Astrocyte (in vitro differentiated cells and primary cell): ENCODE measurements around the gene UGT2A3. TPM values are rescaled to one million over a fixed set of nuclear protein-coding genes. Genes with fewer than 3 reads are reported as not detected.

Experiments used
- DNase-seq: peaks from one replicate; pipeline ENCODE4 v3.0.0-alpha.2; 2010; ENCODE audit warnings: low read depth
- FAIRE-seq: peaks from 2 replicates; lab custom pipeline; 2011; peaks lifted over from hg19 to GRCh38; lab: Jason Lieb, UNC
- H2AFZ ChIP-seq: 2 replicates; pipeline ENCODE4 v1.6.0; 2012; ENCODE audit warnings: low read depth, low read length, inconsistent platforms
- H3K27ac ChIP-seq: 2 replicates; pipeline ENCODE4 v1.5.1; 2011; ENCODE audit warnings: low read depth, low read length, inconsistent platforms
- H3K27me3 ChIP-seq: 2 replicates; pipeline ENCODE4 v1.6.0; 2011; ENCODE audit warnings: low read length, inconsistent platforms; ENCODE audit not compliant: insufficient read depth
- H3K36me3 ChIP-seq: 2 replicates; pipeline ENCODE4 v1.5.1; 2011; ENCODE audit warnings: low read length, inconsistent platforms; ENCODE audit not compliant: insufficient read depth
- H3K4me1 ChIP-seq: 2 replicates; pipeline ENCODE4 v1.5.1; 2011; ENCODE audit warnings: low read length, inconsistent platforms; ENCODE audit not compliant: insufficient read depth
- H3K4me2 ChIP-seq: 2 replicates; pipeline ENCODE4 v1.6.0; 2012; ENCODE audit warnings: low read length, inconsistent platforms
- H3K4me3 ChIP-seq: 2 replicates; pipeline ENCODE4 v1.5.1; 2011; ENCODE audit warnings: low read depth, mild to moderate bottlenecking, low read length, inconsistent platforms; ENCODE audit not compliant: insufficient read depth
- H3K79me2 ChIP-seq: 2 replicates; pipeline ENCODE4 v1.6.0; 2012; ENCODE audit warnings: mild to moderate bottlenecking, low read length, inconsistent platforms; ENCODE audit not compliant: insufficient read depth
- H3K9ac ChIP-seq: 2 replicates; pipeline ENCODE4 v1.6.0; 2012; ENCODE audit warnings: mild to moderate bottlenecking, low read length, inconsistent platforms
- H3K9me3 ChIP-seq: 2 replicates; pipeline ENCODE4 v1.5.1; 2012; ENCODE audit warnings: low read depth, mild to moderate bottlenecking, low read length, inconsistent platforms; ENCODE audit not compliant: insufficient read depth
- H4K20me1 ChIP-seq: 2 replicates; pipeline ENCODE4 v1.6.0; 2012; ENCODE audit warnings: low read length, inconsistent platforms; ENCODE audit not compliant: insufficient read depth
- H3K27ac Mint-ChIP-seq: one replicate; pipeline ENCODE4 v1.8.0; 2021; ENCODE audit warnings: mild to moderate bottlenecking, mixed read lengths; ENCODE audit not compliant: unreplicated experiment
- H3K27me3 Mint-ChIP-seq: one replicate; pipeline ENCODE4 v1.8.0; 2021; ENCODE audit warnings: low read depth, mixed read lengths; ENCODE audit not compliant: unreplicated experiment
- H3K36me3 Mint-ChIP-seq: one replicate; pipeline ENCODE4 v1.8.0; 2021; ENCODE audit warnings: low read depth, mixed read lengths; ENCODE audit not compliant: unreplicated experiment
- H3K4me1 Mint-ChIP-seq: one replicate; pipeline ENCODE4 v1.8.0; 2021; ENCODE audit warnings: low read depth, mixed read lengths; ENCODE audit not compliant: unreplicated experiment
- H3K4me3 Mint-ChIP-seq: one replicate; pipeline ENCODE4 v1.8.0; 2021; ENCODE audit warnings: mild to moderate bottlenecking, moderate library complexity, mixed read lengths; ENCODE audit not compliant: unreplicated experiment
- H3K9me3 Mint-ChIP-seq: one replicate; pipeline ENCODE4 v1.8.0; 2021; ENCODE audit warnings: mild to moderate bottlenecking, mixed read lengths; ENCODE audit not compliant: unreplicated experiment
- CTCF ChIP-seq: IDR thresholded peaks from 2 replicates; pipeline ENCODE4 v1.5.1; 2011; ENCODE audit warnings: low read depth, mild to moderate bottlenecking, inconsistent platforms, low read length, moderate library complexity; ENCODE audit not compliant: insufficient read depth
- EZH2 ChIP-seq: IDR thresholded peaks from 2 replicates; pipeline ENCODE4 v1.6.1; 2012; ENCODE audit warnings: mild to moderate bottlenecking, low read length, inconsistent platforms; ENCODE audit not compliant: insufficient read depth
- total RNA-seq: library from RNA; stranded (reverse); gene quantifications from 2 replicates; pipeline ENCODE4 v1.2.1, GENCODE V29; 2021

The UGT2A3 gene
- total RNA-seq, 1 donor from 2014 or later: not detected

- Histone ChIP-seq H3K36me3 (no peaks in the 10 kb centered on the region), H3K27me3 (no peaks in the 10 kb centered on the region), H3K9me3 (no peaks in the 10 kb centered on the region), H3K4me3 (no peak overlapping the region), H3K4me1 (no peaks in the 10 kb centered on the region), H3K79me2 (no peaks in the 10 kb centered on the region), H4K20me1 (no peaks in the 10 kb centered on the region), H3K9ac (no peak overlapping the region), H3K4me2 (no peak overlapping the region), H2AFZ (no peak overlapping the region), H3K27ac (no peak overlapping the region)
- Mint-ChIP-seq H3K9me3 (no peaks in the 10 kb centered on the region), H3K27ac (no peak overlapping the region), H3K27me3 (no peaks in the 10 kb centered on the region), H3K4me3 (no peak overlapping the region), H3K36me3 (no peaks in the 10 kb centered on the region), H3K4me1 (no peaks in the 10 kb centered on the region)
- no peak for TF ChIP-seq CTCF
- no peak for TF ChIP-seq EZH2
- DNase-seq (no peak), FAIRE-seq (no peak)
Observed at GRCh38 chr4:68995292-68995691, 43.7 kb upstream of the UGT2A3 start.

DNA sequence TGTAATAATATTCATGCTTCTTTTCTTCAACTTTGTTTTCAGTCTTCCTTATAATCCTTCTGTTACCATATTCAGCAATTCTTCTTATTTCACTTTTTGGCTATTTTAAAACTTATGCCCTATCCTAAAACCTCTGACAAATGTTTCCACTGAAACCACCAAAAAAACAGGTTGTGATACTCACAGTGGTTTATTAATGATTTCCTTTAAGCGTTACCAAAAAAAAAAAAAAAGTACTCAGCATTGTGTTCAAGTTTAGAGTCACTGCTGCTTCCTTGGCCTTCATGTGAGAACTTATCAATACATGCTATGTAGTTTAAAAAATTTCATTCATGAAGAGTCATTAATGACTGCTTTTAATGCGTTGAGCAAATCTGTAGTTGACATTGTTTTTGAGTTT, 35.4 kb upstream of the UGT2A3 start:
- Histone ChIP-seq H3K9me3 (no peaks in the 10 kb centered on the region), H3K79me2 (no peaks in the 10 kb centered on the region), H2AFZ (no peak overlapping the region), H3K4me3 (no peak overlapping the region), H3K36me3 (no peaks in the 10 kb centered on the region), H3K27me3 (no peaks in the 10 kb centered on the region), H4K20me1 (no peaks in the 10 kb centered on the region), H3K9ac (no peak overlapping the region), H3K4me1 (no peaks in the 10 kb centered on the region), H3K27ac (no peak overlapping the region), H3K4me2 (no peak overlapping the region)
- no peaks in the 10 kb centered on the region for H3K9me3 Mint-ChIP-seq
- TF ChIP-seq EZH2 (no peak), CTCF (no peak)
- FAIRE-seq: no peak
- no peak overlapping the region for H3K4me3 Mint-ChIP-seq
- no peaks in the 10 kb centered on the region for H3K36me3 Mint-ChIP-seq
- H3K27ac Mint-ChIP-seq: no peak overlapping the region
- no peak for DNase-seq
- H3K4me1 Mint-ChIP-seq: no peaks in the 10 kb centered on the region
- no peaks in the 10 kb centered on the region for H3K27me3 Mint-ChIP-seq

- Mint-ChIP-seq H3K27me3 (no peaks in the 10 kb centered on the region), H3K4me1 (no peaks in the 10 kb centered on the region), H3K4me3 (no peak overlapping the region), H3K27ac (no peak overlapping the region), H3K36me3 (no peaks in the 10 kb centered on the region), H3K9me3 (no peaks in the 10 kb centered on the region)
- Histone ChIP-seq H3K4me1 (no peaks in the 10 kb centered on the region), H3K27me3 (no peaks in the 10 kb centered on the region), H3K4me3 (no peak overlapping the region), H3K4me2 (no peak overlapping the region), H3K79me2 (no peaks in the 10 kb centered on the region), H3K36me3 (no peaks in the 10 kb centered on the region), H3K9me3 (no peaks in the 10 kb centered on the region), H4K20me1 (no peaks in the 10 kb centered on the region), H3K9ac (no peak overlapping the region), H2AFZ (no peak overlapping the region), H3K27ac (no peak overlapping the region)
- no peak for FAIRE-seq
- no peak for DNase-seq
- no peak for TF ChIP-seq CTCF
- no peak for TF ChIP-seq EZH2
Observed at GRCh38 chr4:68985442-68985841, 33.8 kb upstream of the UGT2A3 start.
